Gastroesophageal sphincter (tissue), 4 donors: ENCODE measurements around the gene NKAIN2. TPM values are rescaled to one million over a fixed set of nuclear protein-coding genes. Genes with fewer than 3 reads are reported as not detected.

ENCODE experiments used
- ATAC-seq: fragments of 150-250 bp; one replicate; pipeline ENCODE4 v1.9.1; 2016; ENCODE audit warnings: mild to moderate bottlenecking, moderate library complexity
- H3K27ac ChIP-seq, 4 donors: fragments of 200-600 bp; sonication (generic) in 3 of 4; 1 replicate in 3 of 4; 2 replicates in 1 of 4; pipeline ENCODE4 v1.5.1; 2016 to 2019
- H3K27me3 ChIP-seq: fragments of 200-600 bp; sonication (generic); one replicate; pipeline ENCODE4 v1.5.1; 2019
- H3K36me3 ChIP-seq, 2 donors: fragments of 200-600 bp; sonication (generic); one replicate each; pipeline ENCODE4 v1.5.1; 2019; ENCODE audit warnings: control low read depth in 1 of 2
- H3K4me1 ChIP-seq, 3 donors: fragments of 200-600 bp; sonication (generic); 1 replicate in 2 of 3; 2 replicates in 1 of 3; pipeline ENCODE4 v1.5.1; 2016 to 2019; ENCODE audit warnings: control low read depth in 2 of 3
- H3K4me3 ChIP-seq, 2 donors: fragments of 200-600 bp; sonication (generic); one replicate each; pipeline ENCODE4 v1.5.1; 2019; ENCODE audit warnings: mild to moderate bottlenecking in 1 of 2, moderate library complexity in 1 of 2
- H3K9me3 ChIP-seq, 3 donors: fragments of 200-600 bp; sonication (generic); one replicate each; pipeline ENCODE4 v1.5.1; 2017 to 2019; ENCODE audit warnings: control low read depth in 2 of 3
- EP300 ChIP-seq: sonication (generic); formaldehyde crosslinking; IDR thresholded peaks from one replicate; pipeline ENCODE4 v1.6.1; 2017; ENCODE audit warnings: antibody characterized with exemption, mild to moderate bottlenecking
- POLR2A ChIP-seq, 2 donors: fragments of 450-650 bp; IDR thresholded peaks; one replicate each; pipeline ENCODE4 v1.6.1; 2017; ENCODE audit warnings: antibody characterized with exemption in 2 of 2, mild to moderate bottlenecking in 2 of 2, moderate library complexity in 1 of 2
- POLR2AphosphoS5 ChIP-seq: sonication (generic); formaldehyde crosslinking; IDR thresholded peaks from one replicate; pipeline ENCODE4 v1.6.1; 2017; ENCODE audit warnings: antibody characterized with exemption
- WGBS, 2 donors: methylation state at CpG; one replicate each; pipeline ENCODE4 v1.1.5; 2018; ENCODE audit warnings: low coverage in 1 of 2; 5-methylcytosine and 5-hydroxymethylcytosine counted together
- total RNA-seq, 4 donors: library from RNA; depleted of rRNA; stranded (reverse); fragments of >200 nt; gene quantifications; one replicate each; pipeline ENCODE4 v1.1.0, GENCODE V29; 2016
- TF ChIP-seq, protein P1 (sequence below), 4 experiments: fragments of 200-600 bp in 2 of 4; fragments of 450-650 bp in 2 of 4; sonication (generic) in 1 of 4; IDR thresholded peaks; one replicate each; pipeline ENCODE4 v1.5.1; 2017 to 2019; ENCODE audit warnings: antibody characterized with exemption in 4 of 4, mild to moderate bottlenecking in 2 of 4, moderate library complexity in 2 of 4

NKAIN2 gene
- total RNA-seq, 4 donors from 2014 or later, result 0.23 to 3.2 TPM; not detected in 2

DNA sequence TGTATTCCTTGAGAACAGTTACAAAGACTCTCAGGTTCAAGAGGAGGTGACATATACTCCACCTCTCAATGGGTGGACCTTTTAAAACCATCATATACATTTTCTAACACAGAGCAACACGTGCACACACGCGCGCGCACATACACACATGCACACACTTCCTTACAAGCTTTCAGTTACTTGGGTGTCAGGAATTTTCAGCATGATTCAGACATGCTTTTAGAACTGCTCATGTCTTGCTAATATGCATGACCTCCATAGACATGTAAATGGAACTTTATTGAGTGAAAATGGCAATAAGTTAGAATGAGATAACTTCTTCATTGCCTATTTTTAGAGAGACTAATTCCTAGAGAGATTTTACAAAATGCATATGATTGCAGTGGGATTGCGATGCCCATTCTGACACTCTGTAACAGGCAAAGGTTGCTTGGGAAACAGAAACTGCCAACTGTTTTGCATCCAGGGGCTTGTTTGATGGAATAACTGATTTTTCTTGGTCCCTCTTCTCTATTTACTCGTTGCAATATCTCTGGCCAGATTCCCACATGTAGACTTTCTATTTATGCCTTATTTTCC lies 627.2 kb downstream of the NKAIN2 start:
- no peaks in the 10 kb centered on the region for H3K27me3 ChIP-seq
- TF ChIP-seq POLR2AphosphoS5 (no peak), POLR2A (IDR thresholded peaks at IDR 0.05) (no peak), EP300 (no peak)
- TF ChIP-seq, protein P1, sequence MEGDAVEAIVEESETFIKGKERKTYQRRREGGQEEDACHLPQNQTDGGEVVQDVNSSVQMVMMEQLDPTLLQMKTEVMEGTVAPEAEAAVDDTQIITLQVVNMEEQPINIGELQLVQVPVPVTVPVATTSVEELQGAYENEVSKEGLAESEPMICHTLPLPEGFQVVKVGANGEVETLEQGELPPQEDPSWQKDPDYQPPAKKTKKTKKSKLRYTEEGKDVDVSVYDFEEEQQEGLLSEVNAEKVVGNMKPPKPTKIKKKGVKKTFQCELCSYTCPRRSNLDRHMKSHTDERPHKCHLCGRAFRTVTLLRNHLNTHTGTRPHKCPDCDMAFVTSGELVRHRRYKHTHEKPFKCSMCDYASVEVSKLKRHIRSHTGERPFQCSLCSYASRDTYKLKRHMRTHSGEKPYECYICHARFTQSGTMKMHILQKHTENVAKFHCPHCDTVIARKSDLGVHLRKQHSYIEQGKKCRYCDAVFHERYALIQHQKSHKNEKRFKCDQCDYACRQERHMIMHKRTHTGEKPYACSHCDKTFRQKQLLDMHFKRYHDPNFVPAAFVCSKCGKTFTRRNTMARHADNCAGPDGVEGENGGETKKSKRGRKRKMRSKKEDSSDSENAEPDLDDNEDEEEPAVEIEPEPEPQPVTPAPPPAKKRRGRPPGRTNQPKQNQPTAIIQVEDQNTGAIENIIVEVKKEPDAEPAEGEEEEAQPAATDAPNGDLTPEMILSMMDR (IDR thresholded peaks at IDR 0.05), result no peak
- no peaks in the 10 kb centered on the region for H3K36me3 ChIP-seq
- H3K27ac ChIP-seq, result no peak overlapping the region
- H3K9me3 ChIP-seq, result no peaks in the 10 kb centered on the region
- no peak overlapping the region for H3K4me3 ChIP-seq
- WGBS, 2 donors, result 86 to 87% methylated on average over 7 of the region's 7 CpGs
- ATAC-seq, result no peak
- no peaks in the 10 kb centered on the region for H3K4me1 ChIP-seq

DNA sequence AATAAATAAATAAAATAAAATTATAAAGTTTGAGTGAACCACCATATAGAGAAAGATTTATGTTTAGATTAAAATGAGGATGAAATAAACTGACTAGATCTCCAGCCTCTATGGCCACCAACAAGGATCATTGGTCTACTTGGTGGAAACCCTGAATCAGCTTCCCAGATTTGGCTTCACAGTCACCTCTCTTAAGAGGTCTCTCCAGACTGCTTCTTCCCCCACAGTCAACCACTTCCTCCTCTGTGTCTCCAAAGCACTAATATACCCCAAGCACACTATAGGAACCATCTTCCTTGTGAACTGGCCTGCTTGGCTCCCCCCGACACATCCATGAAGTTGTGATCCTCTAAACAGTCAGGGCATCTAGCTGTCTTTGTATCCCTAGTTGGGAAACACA lies 629.0 kb downstream of the NKAIN2 start:
- Histone ChIP-seq H3K9me3 (no peaks in the 10 kb centered on the region), H3K27me3 (no peaks in the 10 kb centered on the region), H3K36me3 (no peaks in the 10 kb centered on the region), H3K4me3 (no peak overlapping the region), H3K27ac (no peak overlapping the region), H3K4me1 (no peaks in the 10 kb centered on the region)
- ATAC-seq, result no peak
- 60 to 80% methylated on average over 1 of the region's 1 CpG for whole genome bisulfite sequencing, 2 donors
- TF ChIP-seq POLR2AphosphoS5, result no peak
- no peak for TF ChIP-seq POLR2A (IDR thresholded peaks at IDR 0.05)
- TF ChIP-seq, protein P1 (IDR thresholded peaks at IDR 0.05), result no peak
- no peak for TF ChIP-seq EP300

DNA sequence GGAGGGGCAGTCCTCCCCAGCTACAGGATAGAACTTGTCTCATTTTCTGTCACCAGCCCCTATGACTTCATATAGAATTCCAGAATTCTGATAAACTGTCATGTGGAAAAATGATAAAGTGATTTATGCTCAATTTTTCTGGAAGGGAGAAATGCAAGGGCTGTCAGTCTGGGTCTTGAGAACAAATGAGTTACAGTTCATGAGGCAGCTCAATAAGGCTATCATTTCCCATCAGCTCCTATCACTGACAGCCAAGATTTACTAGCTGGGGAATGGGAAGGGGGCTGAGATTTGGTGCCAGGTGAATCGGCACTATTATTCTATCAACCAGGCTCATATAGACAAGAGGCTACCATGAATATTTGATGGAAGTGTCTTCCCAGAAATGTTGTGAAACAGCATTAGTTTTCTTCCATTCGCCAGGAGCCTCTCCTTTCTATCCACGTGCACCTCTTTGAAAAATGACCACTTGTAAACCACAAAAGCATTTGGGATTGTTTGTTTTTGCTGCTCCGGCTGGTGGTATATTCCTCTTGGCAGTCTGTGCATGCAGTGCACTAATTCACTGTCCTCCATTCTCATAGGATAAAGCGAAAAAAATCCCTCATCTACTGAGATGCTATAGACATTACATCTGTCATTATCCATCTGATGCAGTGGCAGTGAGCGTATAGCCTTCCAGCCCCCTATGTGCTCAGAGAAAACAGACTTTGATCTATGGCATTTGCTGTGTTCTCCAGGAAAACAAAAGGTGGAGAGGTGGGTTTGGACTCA lies 629.9 kb downstream of the NKAIN2 start:
- H3K4me1 ChIP-seq, result no peaks in the 10 kb centered on the region
- no peak overlapping the region for H3K27ac ChIP-seq
- no peaks in the 10 kb centered on the region for H3K9me3 ChIP-seq
- no peaks in the 10 kb centered on the region for H3K27me3 ChIP-seq
- TF ChIP-seq POLR2AphosphoS5 (no peak), POLR2A (IDR thresholded peaks at IDR 0.05) (no peak), EP300 (no peak)
- TF ChIP-seq, protein P1 (IDR thresholded peaks at IDR 0.05), result no peak
- no peak for ATAC-seq
- H3K36me3 ChIP-seq, result no peaks in the 10 kb centered on the region
- WGBS, 2 donors, result 83 to 85% methylated on average over 5 to 6 of the region's 6 CpGs
- no peak overlapping the region for H3K4me3 ChIP-seq

DNA sequence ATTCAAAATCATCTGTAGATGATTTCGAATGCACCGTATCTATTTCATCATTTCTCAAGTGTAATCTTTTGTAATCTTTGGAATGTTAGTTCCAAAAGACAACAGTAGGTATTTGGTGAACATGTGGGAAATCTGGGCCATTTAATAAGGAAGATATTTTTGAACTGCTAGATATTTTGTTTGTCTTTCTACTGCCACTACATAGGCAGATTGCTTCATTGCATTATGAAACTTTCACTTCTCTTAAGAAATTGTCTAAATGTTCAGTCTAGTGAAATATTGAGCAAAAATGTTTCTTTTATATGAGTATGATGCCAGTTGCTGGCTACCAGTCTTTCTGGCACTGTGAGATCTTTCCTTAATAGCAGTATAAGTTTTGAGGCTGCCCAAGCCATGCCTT lies 630.8 kb downstream of the NKAIN2 start:
- Histone ChIP-seq H3K36me3 (no peaks in the 10 kb centered on the region), H3K27me3 (no peaks in the 10 kb centered on the region), H3K4me1 (no peaks in the 10 kb centered on the region), H3K9me3 (no peaks in the 10 kb centered on the region), H3K27ac (no peak overlapping the region), H3K4me3 (no peak overlapping the region)
- no peak for TF ChIP-seq POLR2A (IDR thresholded peaks at IDR 0.05)
- TF ChIP-seq EP300, result no peak
- TF ChIP-seq POLR2AphosphoS5, result no peak
- TF ChIP-seq, protein P1 (IDR thresholded peaks at IDR 0.05), result no peak
- no peak for ATAC-seq
- 89 to 93% methylated on average over 2 of the region's 2 CpGs for WGBS, 2 donors

DNA sequence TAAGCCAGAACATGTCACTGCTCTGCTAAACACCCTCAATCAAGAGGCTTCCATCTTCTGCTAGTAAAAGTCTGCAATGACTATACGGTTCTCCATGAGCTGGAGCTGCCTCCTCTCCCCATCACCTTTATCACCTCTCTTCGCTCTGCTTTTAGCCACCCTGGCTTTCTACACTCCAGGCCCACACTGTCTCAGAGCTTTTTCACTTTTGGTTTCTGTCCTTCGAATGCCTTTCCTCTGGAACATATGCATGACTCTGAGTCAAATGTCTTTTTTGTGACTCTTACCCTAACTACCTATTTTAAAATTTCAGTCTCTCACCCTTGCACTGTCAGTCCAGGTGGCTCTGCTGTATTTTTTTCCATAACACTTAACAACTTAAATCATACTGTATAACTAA lies 633.1 kb downstream of the NKAIN2 start:
- ATAC-seq, result no peak
- no peaks in the 10 kb centered on the region for H3K9me3 ChIP-seq
- TF ChIP-seq EP300, result no peak
- TF ChIP-seq POLR2AphosphoS5, result no peak
- no peak for TF ChIP-seq POLR2A (IDR thresholded peaks at IDR 0.05)
- TF ChIP-seq, protein P1 (IDR thresholded peaks at IDR 0.05), result no peak
- no peaks in the 10 kb centered on the region for H3K4me1 ChIP-seq
- H3K27ac ChIP-seq, result no peak overlapping the region
- H3K4me3 ChIP-seq, result no peak overlapping the region
- 76 to 78% methylated on average over 3 of the region's 3 CpGs for WGBS, 2 donors
- no peaks in the 10 kb centered on the region for H3K36me3 ChIP-seq
- no peaks in the 10 kb centered on the region for H3K27me3 ChIP-seq
